ENCODE measurements around the gene USP47. TPM values are rescaled to one million over a fixed set of nuclear protein-coding genes. Genes with fewer than 3 reads are reported as not detected.

Gene USP47
- total and polyA plus RNA-seq, 9 of the 15 experiments (the other 6 are each of a cell fraction or from before 2014, with no cell fraction given): 13.1 to 63.6 (median 34.7) TPM

DNA sequence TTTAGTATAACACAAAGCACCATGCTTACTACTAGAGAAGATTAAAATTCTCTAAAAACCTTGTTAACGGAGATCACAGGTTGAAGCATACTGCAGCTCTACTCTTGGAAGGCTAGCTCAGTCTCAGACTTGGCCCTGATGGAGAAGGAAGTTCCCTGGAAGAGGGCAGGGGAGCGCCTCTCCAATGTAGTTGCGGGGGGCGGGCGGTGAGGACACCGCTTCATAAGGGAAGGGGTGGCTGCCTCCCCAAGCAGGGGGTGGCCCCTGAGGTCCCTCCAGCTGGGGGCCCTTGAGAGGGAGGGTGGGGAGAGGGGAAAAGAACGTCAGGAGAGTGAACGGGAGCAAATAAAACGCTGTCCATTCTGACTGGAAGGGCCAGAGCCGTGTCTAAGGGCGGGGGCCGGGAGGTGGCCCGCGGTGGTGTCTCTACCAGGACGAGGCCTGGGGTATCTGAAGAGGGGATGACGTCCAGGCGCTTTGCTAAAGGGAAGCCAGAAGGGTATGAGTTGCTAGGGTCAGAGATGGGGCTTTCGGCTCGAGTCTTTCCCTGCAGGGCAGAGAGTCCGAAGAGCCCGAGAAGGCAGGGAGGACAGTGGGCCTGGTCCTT lies 553 bp upstream of the USP47 start (continued):
- TF ChIP-seq, protein P1, sequence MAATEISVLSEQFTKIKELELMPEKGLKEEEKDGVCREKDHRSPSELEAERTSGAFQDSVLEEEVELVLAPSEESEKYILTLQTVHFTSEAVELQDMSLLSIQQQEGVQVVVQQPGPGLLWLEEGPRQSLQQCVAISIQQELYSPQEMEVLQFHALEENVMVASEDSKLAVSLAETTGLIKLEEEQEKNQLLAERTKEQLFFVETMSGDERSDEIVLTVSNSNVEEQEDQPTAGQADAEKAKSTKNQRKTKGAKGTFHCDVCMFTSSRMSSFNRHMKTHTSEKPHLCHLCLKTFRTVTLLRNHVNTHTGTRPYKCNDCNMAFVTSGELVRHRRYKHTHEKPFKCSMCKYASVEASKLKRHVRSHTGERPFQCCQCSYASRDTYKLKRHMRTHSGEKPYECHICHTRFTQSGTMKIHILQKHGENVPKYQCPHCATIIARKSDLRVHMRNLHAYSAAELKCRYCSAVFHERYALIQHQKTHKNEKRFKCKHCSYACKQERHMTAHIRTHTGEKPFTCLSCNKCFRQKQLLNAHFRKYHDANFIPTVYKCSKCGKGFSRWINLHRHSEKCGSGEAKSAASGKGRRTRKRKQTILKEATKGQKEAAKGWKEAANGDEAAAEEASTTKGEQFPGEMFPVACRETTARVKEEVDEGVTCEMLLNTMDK (IDR thresholded peaks at IDR 0.05; ENCODE audit: borderline replicate concordance, insufficient read depth, low read depth, low read length, poor library complexity, severe bottlenecking): no peak
- TF ChIP-seq, protein P2, sequence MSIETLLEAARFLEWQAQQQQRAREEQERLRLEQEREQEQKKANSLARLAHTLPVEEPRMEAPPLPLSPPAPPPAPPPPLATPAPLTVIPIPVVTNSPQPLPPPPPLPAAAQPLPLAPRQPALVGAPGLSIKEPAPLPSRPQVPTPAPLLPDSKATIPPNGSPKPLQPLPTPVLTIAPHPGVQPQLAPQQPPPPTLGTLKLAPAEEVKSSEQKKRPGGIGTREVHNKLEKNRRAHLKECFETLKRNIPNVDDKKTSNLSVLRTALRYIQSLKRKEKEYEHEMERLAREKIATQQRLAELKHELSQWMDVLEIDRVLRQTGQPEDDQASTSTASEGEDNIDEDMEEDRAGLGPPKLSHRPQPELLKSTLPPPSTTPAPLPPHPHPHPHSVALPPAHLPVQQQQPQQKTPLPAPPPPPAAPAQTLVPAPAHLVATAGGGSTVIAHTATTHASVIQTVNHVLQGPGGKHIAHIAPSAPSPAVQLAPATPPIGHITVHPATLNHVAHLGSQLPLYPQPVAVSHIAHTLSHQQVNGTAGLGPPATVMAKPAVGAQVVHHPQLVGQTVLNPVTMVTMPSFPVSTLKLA (conservative IDR thresholded peaks at IDR 0.05): 0 out of 4 replicates have a peak, but pooled peaks of 1 of the 2 experiments have one; percentile 20
- TF ChIP-seq YY1 (IDR thresholded peaks at IDR 0.05; ENCODE audit: borderline replicate concordance in 1 of 3, control insufficient read depth in 1 of 3, extremely low read depth in 1 of 3, insufficient read depth in 3 of 3, insufficient read length in 1 of 3, insufficient replicate concordance in 2 of 3, low read depth in 1 of 3, low read length in 2 of 3) (peak in 1 of 3 experiments; percentile 53), BHLHE40 (IDR thresholded peaks at IDR 0.05; ENCODE audit: low read length) (no peak)
- TF ChIP-seq, protein P3, sequence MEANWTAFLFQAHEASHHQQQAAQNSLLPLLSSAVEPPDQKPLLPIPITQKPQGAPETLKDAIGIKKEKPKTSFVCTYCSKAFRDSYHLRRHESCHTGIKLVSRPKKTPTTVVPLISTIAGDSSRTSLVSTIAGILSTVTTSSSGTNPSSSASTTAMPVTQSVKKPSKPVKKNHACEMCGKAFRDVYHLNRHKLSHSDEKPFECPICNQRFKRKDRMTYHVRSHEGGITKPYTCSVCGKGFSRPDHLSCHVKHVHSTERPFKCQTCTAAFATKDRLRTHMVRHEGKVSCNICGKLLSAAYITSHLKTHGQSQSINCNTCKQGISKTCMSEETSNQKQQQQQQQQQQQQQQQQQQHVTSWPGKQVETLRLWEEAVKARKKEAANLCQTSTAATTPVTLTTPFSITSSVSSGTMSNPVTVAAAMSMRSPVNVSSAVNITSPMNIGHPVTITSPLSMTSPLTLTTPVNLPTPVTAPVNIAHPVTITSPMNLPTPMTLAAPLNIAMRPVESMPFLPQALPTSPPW (CRISPR knock-in tag; IDR thresholded peaks at IDR 0.05): peak; percentile 61; the same call in 1 of the 2 replicates
- TF ChIP-seq, protein P4, sequence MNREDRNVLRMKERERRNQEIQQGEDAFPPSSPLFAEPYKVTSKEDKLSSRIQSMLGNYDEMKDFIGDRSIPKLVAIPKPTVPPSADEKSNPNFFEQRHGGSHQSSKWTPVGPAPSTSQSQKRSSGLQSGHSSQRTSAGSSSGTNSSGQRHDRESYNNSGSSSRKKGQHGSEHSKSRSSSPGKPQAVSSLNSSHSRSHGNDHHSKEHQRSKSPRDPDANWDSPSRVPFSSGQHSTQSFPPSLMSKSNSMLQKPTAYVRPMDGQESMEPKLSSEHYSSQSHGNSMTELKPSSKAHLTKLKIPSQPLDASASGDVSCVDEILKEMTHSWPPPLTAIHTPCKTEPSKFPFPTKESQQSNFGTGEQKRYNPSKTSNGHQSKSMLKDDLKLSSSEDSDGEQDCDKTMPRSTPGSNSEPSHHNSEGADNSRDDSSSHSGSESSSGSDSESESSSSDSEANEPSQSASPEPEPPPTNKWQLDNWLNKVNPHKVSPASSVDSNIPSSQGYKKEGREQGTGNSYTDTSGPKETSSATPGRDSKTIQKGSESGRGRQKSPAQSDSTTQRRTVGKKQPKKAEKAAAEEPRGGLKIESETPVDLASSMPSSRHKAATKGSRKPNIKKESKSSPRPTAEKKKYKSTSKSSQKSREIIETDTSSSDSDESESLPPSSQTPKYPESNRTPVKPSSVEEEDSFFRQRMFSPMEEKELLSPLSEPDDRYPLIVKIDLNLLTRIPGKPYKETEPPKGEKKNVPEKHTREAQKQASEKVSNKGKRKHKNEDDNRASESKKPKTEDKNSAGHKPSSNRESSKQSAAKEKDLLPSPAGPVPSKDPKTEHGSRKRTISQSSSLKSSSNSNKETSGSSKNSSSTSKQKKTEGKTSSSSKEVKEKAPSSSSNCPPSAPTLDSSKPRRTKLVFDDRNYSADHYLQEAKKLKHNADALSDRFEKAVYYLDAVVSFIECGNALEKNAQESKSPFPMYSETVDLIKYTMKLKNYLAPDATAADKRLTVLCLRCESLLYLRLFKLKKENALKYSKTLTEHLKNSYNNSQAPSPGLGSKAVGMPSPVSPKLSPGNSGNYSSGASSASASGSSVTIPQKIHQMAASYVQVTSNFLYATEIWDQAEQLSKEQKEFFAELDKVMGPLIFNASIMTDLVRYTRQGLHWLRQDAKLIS (CRISPR knock-in tag; IDR thresholded peaks at IDR 0.05): peak; percentile 19; the same call in 1 of the 2 replicates
- TF ChIP-seq, protein P5, sequence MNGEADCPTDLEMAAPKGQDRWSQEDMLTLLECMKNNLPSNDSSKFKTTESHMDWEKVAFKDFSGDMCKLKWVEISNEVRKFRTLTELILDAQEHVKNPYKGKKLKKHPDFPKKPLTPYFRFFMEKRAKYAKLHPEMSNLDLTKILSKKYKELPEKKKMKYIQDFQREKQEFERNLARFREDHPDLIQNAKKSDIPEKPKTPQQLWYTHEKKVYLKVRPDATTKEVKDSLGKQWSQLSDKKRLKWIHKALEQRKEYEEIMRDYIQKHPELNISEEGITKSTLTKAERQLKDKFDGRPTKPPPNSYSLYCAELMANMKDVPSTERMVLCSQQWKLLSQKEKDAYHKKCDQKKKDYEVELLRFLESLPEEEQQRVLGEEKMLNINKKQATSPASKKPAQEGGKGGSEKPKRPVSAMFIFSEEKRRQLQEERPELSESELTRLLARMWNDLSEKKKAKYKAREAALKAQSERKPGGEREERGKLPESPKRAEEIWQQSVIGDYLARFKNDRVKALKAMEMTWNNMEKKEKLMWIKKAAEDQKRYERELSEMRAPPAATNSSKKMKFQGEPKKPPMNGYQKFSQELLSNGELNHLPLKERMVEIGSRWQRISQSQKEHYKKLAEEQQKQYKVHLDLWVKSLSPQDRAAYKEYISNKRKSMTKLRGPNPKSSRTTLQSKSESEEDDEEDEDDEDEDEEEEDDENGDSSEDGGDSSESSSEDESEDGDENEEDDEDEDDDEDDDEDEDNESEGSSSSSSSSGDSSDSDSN (IDR thresholded peaks at IDR 0.05; ENCODE audit: borderline replicate concordance in 1 of 2, low read depth in 2 of 2, low read length in 2 of 2): peak; percentile 35 to 54; a peak in 1 of 4 replicates
